ENCODE measurements around the gene ZBTB26.
"Not testable (repeated sequence)": the region's sequence is repeated elsewhere in the genome, so short reads cannot be mapped to it uniquely, and the experiment has no call there.

ZBTB26 gene

GRCh38 chr9:122918310-122918709 is 13.0 kb downstream of the ZBTB26 start:
- Mint-ChIP-seq H3K27ac (no peak overlapping the region), H3K36me3 (ENCODE audit: low read depth) (peaks cover 10% of the 10 kb centered on the region), H3K4me3 (no peak overlapping the region), H3K9me3 (no peaks in the 10 kb centered on the region), H3K27me3 (ENCODE audit: low read depth, poor library complexity) (no peaks in the 10 kb centered on the region), H3K4me1 (peaks cover under 1% of the 10 kb centered on the region)
- no peak for TF ChIP-seq CTCF (IDR thresholded peaks at IDR 0.05)
- no peak for DNase-seq

- no peak for TF ChIP-seq CTCF (IDR thresholded peaks at IDR 0.05)
- Mint-ChIP-seq H3K27ac (peak within 1 kb of the TSS; percentile 96), H3K4me1 (peaks cover 22% of the 10 kb centered on the region), H3K27me3 (ENCODE audit: low read depth, poor library complexity) (no peaks in the 10 kb centered on the region), H3K36me3 (ENCODE audit: low read depth) (peaks cover 24% of the 10 kb centered on the region), H3K4me3 (peak within 1 kb of the TSS; percentile 98), H3K9me3 (no peaks in the 10 kb centered on the region)
- peak; percentile 53 for DNase-seq
Measured at GRCh38 chr9:122912964-122913673, 18.2 kb downstream of the ZBTB26 start, which contains the start of gene ZBTB6. TSS of gene ZBTB6 (minus strand) at chr9:122913323. CDS start at chr9:122912072, 1,251 bp downstream.

- Mint-ChIP-seq H3K36me3 (ENCODE audit: low read depth) (peaks cover 24% of the 10 kb centered on the region), H3K27me3 (ENCODE audit: low read depth, poor library complexity) (no peaks in the 10 kb centered on the region)
- no peak for TF ChIP-seq CTCF (IDR thresholded peaks at IDR 0.05)
Measured at GRCh38 chr9:122912671-122912963, 18.7 kb downstream of the ZBTB26 start.

GRCh38 chr9:122906122-122906521 is 25.2 kb downstream of the ZBTB26 start:
- Mint-ChIP-seq H3K36me3 (ENCODE audit: low read depth) (peaks cover 13% of the 10 kb centered on the region), H3K4me1 (peaks cover 28% of the 10 kb centered on the region)
- H3K9me3 Mint-ChIP-seq; H3K27ac Mint-ChIP-seq; DNase-seq; H3K4me3 Mint-ChIP-seq; H3K27me3 Mint-ChIP-seq (ENCODE audit: low read depth, poor library complexity): not testable (repeated sequence)

More at GRCh38 chr9:122912671-122912963, 18.7 kb downstream of the ZBTB26 start:
- DNase-seq = no peak
- peaks cover 22% of the 10 kb centered on the region for H3K4me1 Mint-ChIP-seq
- H3K9me3 Mint-ChIP-seq = no peaks in the 10 kb centered on the region
- peak overlapping the region; percentile 96 for H3K27ac Mint-ChIP-seq
- H3K4me3 Mint-ChIP-seq = peak overlapping the region; percentile 98

GRCh38 chr9:122904823-122905710 is 26.2 kb downstream of the ZBTB26 start, which contains the start of gene RC3H2:
TSS of gene RC3H2 (minus strand) at chr9:122905359. CDS start at chr9:122897509, 7,850 bp downstream.
- Mint-ChIP-seq H3K9me3 (no peaks in the 10 kb centered on the region), H3K27ac (peak within 1 kb of the TSS; percentile 99), H3K36me3 (ENCODE audit: low read depth) (peaks cover 5% of the 10 kb centered on the region), H3K4me3 (peak within 1 kb of the TSS; percentile 97), H3K4me1 (peaks cover 34% of the 10 kb centered on the region), H3K27me3 (ENCODE audit: low read depth, poor library complexity) (no peaks in the 10 kb centered on the region)
- TF ChIP-seq CTCF (IDR thresholded peaks at IDR 0.05) = no peak
- DNase-seq = peak; percentile 93

- peaks cover 37% of the 10 kb centered on the region for H3K4me1 Mint-ChIP-seq
- DNase-seq = peak; percentile 52
Measured at GRCh38 chr9:122904466-122904822, 26.9 kb downstream of the ZBTB26 start.

More at GRCh38 chr9:122904466-122904822, 26.9 kb downstream of the ZBTB26 start:
- no peak for TF ChIP-seq CTCF (IDR thresholded peaks at IDR 0.05)
- H3K36me3 Mint-ChIP-seq (ENCODE audit: low read depth) = peaks cover under 1% of the 10 kb centered on the region
- peak overlapping the region; percentile 97 for H3K4me3 Mint-ChIP-seq
- peak overlapping the region; percentile 99 for H3K27ac Mint-ChIP-seq
- H3K27me3 Mint-ChIP-seq (ENCODE audit: low read depth, poor library complexity) = no peaks in the 10 kb centered on the region
- H3K9me3 Mint-ChIP-seq = no peaks in the 10 kb centered on the region

Measured in nephron progenitor cell (in vitro differentiated cells).